ENCODE measurements around the gene P3R3URF.

P3R3URF gene

DNA sequence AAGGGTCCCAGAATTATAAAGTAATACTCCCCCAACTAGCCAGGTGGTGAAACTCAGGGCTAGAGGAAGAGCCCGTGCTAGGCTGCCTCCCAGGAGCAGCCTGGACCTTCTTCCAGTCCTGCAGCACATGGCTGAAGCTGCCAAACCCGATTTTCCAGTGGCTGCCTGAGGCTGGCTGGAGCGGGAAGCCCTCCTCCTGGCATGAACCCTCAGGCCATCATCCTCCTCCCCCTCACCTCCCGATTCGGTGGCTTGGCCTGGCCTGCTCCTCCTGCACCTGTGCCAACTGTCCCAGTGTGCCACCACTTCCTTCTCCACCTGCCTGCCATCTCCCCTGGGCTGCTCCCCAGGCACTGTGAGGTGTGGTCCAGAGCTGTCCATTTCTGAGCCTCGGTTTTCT is 4.4 kb downstream of the P3R3URF start:
- no peak for DNase-seq

- DNase-seq, result no peak
These were observed 4.9 kb downstream of the P3R3URF start for GRCh38 chr1:46171351-46171750.

DNA sequence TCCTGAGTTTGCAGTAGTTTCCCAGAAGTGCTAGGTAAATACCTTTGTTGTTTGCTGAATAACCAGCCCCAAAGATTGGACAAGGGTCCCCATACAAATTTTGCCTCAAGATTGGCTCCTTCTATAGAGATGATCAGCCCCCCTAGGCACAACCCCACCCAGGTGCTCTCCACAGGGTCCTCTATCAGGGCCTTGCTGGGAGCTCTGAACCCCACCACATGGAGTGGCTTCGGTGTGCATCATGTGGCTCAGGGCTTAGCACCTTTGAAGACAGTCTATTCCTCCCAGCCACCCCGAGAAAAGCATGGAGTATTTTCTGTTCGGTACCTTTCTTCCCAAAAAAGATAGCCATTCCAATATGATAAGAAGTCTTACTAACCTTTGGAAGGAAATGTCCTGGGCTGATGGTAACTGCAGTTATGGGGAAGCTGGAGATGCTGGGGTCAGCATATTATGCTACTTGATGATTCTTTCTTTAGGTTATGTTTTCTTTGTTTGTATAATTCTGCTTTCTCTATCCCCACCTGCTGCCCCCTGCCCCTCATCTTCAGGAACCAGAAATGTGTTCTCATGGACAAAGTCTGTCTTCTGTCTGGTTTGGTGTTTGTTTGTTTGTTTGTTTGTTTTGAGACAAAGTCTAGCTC is 6.4 kb downstream of the P3R3URF start:
- no peak for DNase-seq

DNA sequence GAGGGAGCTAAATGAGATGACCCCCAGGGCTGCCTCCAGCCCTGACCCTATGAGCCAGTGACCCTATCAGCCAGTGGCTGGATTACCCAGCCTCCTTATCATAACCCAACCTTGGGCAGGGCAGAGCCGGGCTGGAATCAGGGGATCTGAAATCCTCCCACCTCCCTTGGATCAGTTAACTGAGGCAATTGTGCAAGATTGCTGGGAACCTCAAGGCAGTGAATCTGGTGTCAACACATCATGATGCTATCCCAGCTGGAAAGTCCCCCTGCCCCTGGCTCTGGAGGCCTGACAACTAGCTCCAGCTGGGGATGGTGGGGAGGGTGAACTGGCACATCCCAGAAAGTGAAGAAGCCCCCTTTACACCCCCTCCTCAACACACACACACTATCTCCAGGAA is 7.8 kb downstream of the P3R3URF start:
- DNase-seq, result no peak

DNA sequence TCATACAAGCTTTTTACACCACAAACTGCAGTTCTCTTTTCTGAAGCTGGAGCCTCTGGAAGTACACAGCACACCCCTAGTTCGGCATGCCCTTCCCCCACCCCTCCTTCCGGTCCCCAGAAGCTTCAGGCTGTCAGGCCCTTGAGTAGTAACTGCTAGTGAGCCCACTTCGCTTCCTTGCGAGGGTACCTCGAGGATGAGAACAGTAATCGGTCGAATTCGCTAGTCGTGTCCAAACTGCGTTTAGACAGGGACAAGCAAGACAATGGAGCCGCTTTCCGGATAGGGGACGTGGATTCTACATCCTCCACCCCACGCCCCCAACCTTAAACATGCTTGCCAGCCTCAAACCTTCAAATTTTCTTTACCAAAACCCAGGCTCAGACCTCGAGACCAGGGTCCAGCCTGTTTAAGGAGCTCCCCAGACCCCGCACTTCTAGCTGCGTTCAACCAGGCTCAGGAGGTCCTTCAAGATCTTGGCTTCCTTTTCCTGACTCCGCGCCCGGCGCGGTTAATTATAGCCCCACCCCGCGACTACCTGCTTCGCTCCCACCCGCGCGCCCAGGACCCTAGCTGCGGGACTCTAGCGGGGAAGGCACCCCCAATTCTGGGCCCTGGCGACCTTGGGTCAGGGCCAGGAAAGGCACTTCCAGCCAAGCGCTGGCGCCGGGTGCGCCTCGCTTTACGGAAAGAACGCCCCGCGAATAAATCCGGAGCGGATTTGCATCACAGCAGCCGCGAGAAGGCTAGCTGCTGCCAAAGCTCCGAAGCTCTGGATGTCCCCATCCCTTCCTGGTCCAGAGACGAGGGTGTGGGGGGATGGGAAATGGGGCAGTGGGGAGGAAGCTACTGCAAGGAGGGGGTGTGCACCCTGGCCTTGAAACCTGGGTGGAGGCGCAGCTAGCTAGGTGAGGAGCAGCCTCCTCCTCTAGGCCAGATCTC is 9.5 kb downstream of the P3R3URF start:
- no peak for DNase-seq

DNA sequence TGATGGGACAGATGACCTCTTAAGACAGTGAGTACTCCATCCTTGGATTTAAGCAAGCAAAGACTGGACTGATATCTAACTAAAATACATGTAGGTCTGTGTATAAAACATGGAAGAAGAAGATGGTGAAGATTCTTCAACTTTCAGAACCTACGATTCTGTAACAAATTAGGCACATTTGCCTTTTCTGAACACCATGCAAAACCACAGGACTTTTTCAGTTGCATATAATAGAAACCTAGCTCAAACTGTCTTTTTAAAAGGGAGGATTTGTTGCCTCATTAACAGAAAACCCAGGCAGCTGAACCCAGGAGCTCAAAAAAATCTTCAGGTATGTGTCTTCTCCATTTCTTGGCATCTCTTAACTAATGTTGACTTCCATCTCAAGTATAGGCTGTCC is 16.1 kb downstream of the P3R3URF start:
- no peak for DNase-seq

GRCh38 chr1:46159516-46159915 is 16.8 kb downstream of the P3R3URF start:
- DNase-seq, result no peak

- no peak for DNase-seq
These were observed 17.7 kb downstream of the P3R3URF start for GRCh38 chr1:46158312-46159281.

GRCh38 chr1:46157916-46158311 is 18.4 kb downstream of the P3R3URF start:
- DNase-seq, result no peak

DNA sequence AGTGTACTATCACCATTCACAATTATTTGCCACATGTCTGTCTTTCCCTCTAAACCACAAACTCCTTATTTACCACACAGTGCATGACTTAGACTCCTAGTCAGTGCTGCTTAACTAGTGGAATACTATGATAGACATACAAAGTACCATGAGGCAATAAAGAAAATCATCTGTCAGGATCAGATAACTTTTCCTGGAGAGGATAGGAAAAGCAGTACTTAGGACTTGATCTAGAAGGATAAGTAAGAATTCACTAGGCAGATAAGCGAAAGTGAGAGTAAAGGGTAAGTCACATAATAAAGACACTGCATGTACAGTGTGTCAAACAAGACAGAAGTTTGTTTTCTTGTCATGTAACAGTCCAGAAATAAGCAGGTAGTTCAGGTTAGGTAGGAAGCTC is 22.6 kb downstream of the P3R3URF start:
- no peak for DNase-seq

GRCh38 chr1:46153228-46153627 is 23.1 kb downstream of the P3R3URF start:
- no peak for DNase-seq

DNA sequence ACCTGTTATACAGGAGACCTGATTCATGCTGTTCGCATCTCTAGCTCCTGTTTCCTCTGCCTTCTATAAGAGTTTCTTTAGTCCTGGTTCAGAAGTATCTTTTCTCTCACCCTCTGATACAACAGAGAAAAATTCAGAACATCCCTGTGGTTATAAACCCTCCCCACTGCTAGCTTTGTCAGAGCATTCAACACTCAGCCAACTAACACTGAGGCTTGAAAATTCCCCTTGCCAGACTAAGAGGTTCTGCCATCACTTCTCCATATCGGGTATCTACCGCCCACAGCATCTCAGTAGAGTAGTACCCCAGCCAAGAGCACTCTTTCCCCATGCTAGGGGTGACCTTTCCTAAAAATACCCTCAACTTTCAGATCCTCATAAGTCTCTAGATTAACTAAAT is 24.3 kb downstream of the P3R3URF start:
- DNase-seq, result no peak

GRCh38 chr1:46150085-46150484 is 26.2 kb downstream of the P3R3URF start:
- no peak for DNase-seq

GRCh38 chr1:46148318-46148717 is 28.0 kb downstream of the P3R3URF start:
- no peak for DNase-seq

DNA sequence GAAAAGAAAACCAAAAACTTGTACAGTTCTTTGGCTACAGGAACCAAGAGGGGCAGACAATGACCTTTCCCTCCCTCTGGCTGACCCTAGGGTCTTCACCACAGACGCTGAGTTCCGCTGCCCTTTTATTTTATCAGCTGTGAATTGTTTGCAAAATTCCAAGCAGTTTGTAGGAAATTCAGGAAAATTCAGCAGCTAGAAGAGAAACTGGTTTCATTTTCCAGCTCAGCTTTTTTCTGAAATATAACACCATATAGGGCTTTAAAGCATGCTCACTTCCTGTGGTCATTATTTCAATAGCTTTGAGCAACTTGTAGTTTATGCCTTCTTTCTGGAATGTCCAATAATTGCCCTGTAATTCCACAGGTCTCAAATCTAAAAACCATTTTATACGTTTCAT is 38.4 kb downstream of the P3R3URF start:
- no peak for DNase-seq

- DNase-seq, result no peak
These were observed 39.6 kb downstream of the P3R3URF start for GRCh38 chr1:46136711-46137110.

- DNase-seq, result no peak
These were observed 41.5 kb downstream of the P3R3URF start for GRCh38 chr1:46134660-46135331.

GRCh38 chr1:46133781-46134350 is 42.4 kb downstream of the P3R3URF start:
- no peak for DNase-seq

- DNase-seq, result peak; percentile 93
These were observed 43.1 kb downstream of the P3R3URF start for GRCh38 chr1:46133181-46133658.

DNA sequence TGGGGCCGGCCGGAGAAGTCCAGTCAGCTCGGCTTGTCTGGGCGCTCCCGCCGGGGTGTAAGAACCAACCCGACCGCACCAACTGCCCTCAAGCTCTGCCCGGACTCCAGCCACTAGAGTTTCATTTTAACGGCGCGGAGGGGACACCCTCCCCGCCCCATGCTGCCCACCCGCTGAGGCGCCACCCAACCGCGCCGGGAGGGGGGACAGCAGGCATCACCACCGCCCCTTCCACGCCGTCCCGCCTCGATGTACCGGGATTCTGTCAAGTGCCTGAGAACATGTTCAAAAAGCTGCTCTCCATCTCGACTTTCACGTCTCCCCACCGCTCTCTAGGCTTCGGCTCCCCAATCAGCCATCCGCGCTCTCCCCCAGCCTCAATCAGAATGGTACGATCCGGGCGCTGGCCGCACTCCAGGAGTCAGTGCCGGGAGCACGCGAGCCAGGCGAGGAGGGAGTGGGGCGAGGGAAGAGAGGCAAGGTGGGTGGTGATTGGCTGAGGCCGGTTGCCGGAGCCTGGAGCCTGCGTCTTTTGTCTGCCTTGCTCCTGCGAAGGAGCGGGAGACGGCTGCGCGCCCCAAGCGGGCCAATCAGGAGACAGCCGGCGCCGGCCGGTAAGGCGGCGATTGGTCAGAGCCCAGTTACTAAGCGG is 43.6 kb downstream of the P3R3URF start, which contains the start of gene PIK3R3:
Gene PIK3R3 (minus strand): TSS at position 101 of the 652 bp plus-strand sequence. CDS start 677 bp downstream, outside the sequence.
- DNase-seq, result peak; percentile 99

Measured in NCI-H2107 (cell line).